ENCODE data around the gene MAFG. TPM values are rescaled to one million over a fixed set of nuclear protein-coding genes. Genes with fewer than 3 reads are reported as not detected.
"Not testable (repeated sequence)": the region's sequence is repeated elsewhere in the genome, so short reads cannot be mapped to it uniquely, and the experiment has no call there.

The MAFG gene
- total RNA-seq, 2 experiments from 2014 or later = 15.3 to 18.3 TPM

DNA sequence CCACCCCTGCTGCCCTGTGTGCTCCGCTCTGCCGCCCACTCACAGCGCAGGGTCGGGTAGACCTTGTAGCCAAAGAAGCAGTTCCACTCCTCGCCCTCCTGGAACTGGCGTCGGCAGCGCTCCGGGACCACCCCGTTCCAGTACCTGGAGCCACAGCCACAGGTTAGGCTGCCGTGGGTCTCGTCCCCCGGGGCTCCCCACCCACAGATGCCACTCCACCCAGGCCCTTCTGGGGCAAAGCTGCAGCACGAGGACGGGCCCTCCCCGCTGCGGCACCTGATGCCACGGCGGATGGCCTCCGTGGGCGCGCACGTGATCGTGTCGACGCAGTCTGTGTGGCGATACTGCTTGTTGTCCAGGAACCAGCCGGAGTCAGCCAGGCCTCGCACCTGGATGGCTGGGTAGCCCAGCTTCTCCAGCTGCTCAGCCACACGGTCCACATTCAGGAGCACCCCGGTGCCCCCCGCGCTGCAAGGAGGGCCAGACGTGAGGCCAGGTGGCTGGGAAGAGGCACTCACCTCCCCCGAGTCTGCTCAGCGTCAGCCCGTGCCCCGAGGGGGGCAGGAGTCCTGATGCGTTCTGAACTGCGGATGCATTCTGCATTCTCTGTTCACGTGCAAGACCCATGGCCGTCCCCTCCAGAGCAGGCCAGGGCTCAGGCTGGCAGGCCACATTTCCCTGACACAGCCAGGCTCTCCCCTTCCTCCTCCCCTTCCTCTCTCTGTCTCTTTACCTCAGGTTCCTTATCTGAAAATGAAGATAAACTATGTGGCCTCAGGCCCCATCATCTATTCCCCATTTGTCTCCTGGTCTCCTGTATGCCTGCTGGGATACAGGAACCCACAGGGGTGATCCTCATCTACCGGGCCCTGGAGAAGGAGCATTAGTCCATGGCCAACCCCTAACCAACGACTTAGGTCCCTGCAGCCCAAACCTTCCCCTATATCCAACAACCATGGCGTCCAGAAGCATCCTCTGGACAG lies 29.4 kb upstream of the MAFG start:
- DNase-seq (no peak), ATAC-seq (no peak)
- no peaks in the 10 kb centered on the region for H3K9me3 Mint-ChIP-seq (ENCODE audit: low read depth)
- intact Hi-C loops (cut with DNase I, micrococcal nuclease) = no loop called here
- POLR2A ChIA-PET = no interaction called here
- H3K27me3 Mint-ChIP-seq = peaks cover 7% of the 10 kb centered on the region
- H3K27ac Mint-ChIP-seq = no peak overlapping the region
- no peak overlapping the region for H3K4me3 Mint-ChIP-seq
- CTCF ChIA-PET = no interaction called here
- no peaks in the 10 kb centered on the region for H3K36me3 Mint-ChIP-seq (ENCODE audit: low read depth)
- no peaks in the 10 kb centered on the region for H3K4me1 Mint-ChIP-seq

- POLR2A ChIA-PET = no interaction called here
Observed at GRCh38 chr17:81955756-81956544, 28.4 kb upstream of the MAFG start.

DNA sequence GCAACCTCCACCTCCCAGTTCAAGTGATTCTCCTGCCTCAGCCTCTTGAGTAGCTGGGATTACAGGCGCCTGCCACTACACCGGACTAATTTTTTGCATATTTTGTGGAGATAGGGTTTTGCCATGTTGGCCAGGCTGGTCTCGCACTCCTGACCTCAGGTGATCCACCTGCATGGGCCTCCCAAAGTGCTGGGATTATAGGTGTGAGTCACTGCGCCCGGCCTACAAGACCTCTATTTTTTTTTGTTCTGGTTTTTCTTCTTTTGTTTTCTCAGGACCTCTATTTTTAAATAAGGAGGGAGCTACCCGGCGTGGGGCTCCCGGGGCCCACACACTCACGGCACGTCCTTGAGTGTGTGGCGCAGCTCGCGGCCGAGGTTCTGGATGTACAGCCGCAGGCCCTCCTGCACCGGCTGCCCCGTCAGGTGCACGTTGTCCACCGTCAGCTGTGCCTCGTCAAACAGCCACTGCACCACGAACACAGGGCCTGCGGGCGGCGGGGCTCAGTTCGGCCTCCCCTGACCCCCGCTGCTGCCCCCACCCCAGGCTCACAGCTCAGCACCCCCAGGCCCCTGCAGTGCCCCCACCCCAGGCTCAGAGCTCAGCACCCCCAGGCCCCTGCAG lies 27.6 kb upstream of the MAFG start:
- Mint-ChIP-seq H3K27ac (no peak overlapping the region), H3K27me3 (peaks cover 10% of the 10 kb centered on the region), H3K4me1 (peaks cover 2% of the 10 kb centered on the region), H3K9me3 (ENCODE audit: low read depth) (no peaks in the 10 kb centered on the region), H3K4me3 (no peak overlapping the region), H3K36me3 (ENCODE audit: low read depth) (no peaks in the 10 kb centered on the region)
- ChIA-PET CTCF (interaction anchor here (0.5 to 1.3 kb wide), 3 partner anchors 12 to 50 kb away, joined by 3 to 5 read pairs (median 3); partner anchors contain the start of gene MAFG), POLR2A (no interaction called here)
- intact Hi-C loops (cut with DNase I, micrococcal nuclease) = no loop called here
- ATAC-seq = no peak
- no peak for DNase-seq

More at GRCh38 chr17:81955756-81956544, 28.4 kb upstream of the MAFG start:
- Mint-ChIP-seq H3K27me3 (peaks cover 7% of the 10 kb centered on the region), H3K9me3 (ENCODE audit: low read depth) (no peaks in the 10 kb centered on the region), H3K27ac (no peak overlapping the region), H3K4me3 (no peak overlapping the region), H3K36me3 (ENCODE audit: low read depth) (no peaks in the 10 kb centered on the region), H3K4me1 (no peaks in the 10 kb centered on the region)
- intact Hi-C loops (cut with DNase I, micrococcal nuclease) = no loop called here
- CTCF ChIA-PET = interaction anchor here (0.5 to 1.3 kb wide), 2 partner anchors 28 to 50 kb away, joined by 3 read pairs; partner anchors contain the start of gene MAFG
- no peak for DNase-seq
- no peak for ATAC-seq

DNA sequence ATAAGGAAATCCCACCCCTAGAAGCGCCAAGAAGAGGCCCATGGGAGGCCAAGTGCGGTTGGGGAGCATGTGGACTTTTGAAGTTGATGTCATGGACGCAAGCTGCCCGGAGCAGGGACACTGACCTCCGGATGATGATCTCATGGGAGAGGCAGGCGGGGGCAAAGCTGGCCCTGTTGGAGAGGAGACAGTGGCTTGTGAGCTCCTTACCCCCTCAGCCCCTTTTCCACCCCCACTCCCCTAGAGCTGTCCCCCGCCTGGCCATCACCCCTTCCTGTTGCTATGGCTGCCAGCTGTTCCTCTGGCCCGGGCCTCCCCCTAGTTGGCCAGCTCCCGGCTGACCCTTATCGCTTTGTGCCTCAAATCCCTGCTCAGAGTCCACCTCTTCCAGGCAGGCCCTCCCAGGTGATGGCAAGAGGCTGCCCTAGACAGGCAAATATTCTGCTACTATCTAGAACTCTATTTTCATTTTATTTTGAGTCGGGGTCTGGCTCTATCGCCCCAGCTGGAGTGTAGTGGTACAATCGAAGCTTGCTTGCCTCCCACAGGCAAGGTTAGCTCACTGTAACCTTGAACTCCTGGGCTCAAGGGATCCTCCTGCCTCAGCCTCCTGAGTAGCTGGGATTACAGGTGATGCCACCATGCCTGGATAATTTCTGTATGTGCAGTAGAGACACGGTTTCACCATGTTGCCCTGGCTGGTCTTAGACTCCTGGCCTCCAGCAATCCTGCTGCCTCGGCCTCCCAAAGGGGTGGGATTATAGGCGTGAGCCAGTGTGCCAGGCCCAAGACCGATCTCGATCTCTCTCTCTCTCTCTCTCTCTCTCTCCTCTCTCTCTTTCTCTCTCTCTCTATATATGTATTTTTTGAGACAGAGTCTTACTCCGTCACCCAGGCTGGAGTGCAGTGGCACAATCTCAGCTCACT lies 26.9 kb upstream of the MAFG start:
- Mint-ChIP-seq H3K4me3 (no peak overlapping the region), H3K27ac (no peak overlapping the region), H3K27me3 (peaks cover 10% of the 10 kb centered on the region), H3K36me3 (ENCODE audit: low read depth) (no peaks in the 10 kb centered on the region), H3K4me1 (peaks cover 2% of the 10 kb centered on the region), H3K9me3 (ENCODE audit: low read depth) (no peaks in the 10 kb centered on the region)
- intact Hi-C loops (cut with DNase I, micrococcal nuclease) = no loop called here
- ATAC-seq (no peak), DNase-seq (no peak)
- ChIA-PET CTCF (interaction anchor here (0.6 to 1.3 kb wide), 3 partner anchors 13 to 37 kb away, joined by 3 to 5 read pairs (median 4); partner anchors contain the start of gene MAFG), POLR2A (no interaction called here)

GRCh38 chr17:81953443-81953842 lies 25.9 kb upstream of the MAFG start:
- ATAC-seq = peak; percentile 53
- H3K4me1 Mint-ChIP-seq; H3K36me3 Mint-ChIP-seq (ENCODE audit: low read depth); H3K9me3 Mint-ChIP-seq (ENCODE audit: low read depth); H3K4me3 Mint-ChIP-seq; H3K27ac Mint-ChIP-seq; DNase-seq; POLR2A ChIA-PET; H3K27me3 Mint-ChIP-seq: not testable (repeated sequence)
- CTCF ChIA-PET = interaction anchor here (0.6 to 0.7 kb wide), 2 partner anchors 36 to 66 kb away, joined by 3 to 4 read pairs; no protein-coding TSS in a partner anchor
- intact Hi-C loops (cut with DNase I, micrococcal nuclease) = loop anchor here in 1 of 2 experiments (1.0 kb wide), 1 partner anchor 220 kb away; no protein-coding TSS in a partner anchor

DNA sequence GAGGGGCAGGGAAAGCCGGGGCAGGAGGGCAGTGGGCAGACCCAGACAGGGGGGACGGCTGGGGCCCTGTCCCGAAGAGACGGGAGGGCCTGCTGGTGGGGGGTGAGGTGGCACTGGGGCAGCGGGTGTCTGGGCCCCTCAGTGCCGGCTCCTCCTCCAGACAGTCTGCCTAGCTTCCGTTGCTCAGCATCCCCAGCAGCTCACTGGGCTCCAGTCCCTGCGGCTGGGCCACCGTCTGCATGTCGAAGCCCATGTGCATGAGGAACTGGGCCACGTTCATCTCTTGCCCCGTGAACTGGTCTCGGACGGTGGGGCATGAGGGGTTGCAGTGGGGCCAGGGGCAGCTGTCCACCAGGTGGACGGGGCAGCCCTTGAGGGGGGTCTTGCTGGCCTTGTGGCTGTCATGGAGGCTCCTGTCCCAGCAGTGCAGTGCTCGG lies 25.3 kb upstream of the MAFG start:
- peaks cover 2% of the 10 kb centered on the region for H3K4me1 Mint-ChIP-seq
- no peaks in the 10 kb centered on the region for H3K36me3 Mint-ChIP-seq (ENCODE audit: low read depth)
- CTCF ChIA-PET = interaction anchor here (0.7 kb wide), 1 partner anchor 67 kb away, joined by 3 read pairs; no protein-coding TSS in a partner anchor
- intact Hi-C loops (cut with DNase I, micrococcal nuclease) = loop anchor here in 1 of 2 experiments (1.0 kb wide), 1 partner anchor 220 kb away; no protein-coding TSS in a partner anchor
- POLR2A ChIA-PET = interaction anchor here (0.6 kb wide), 1 partner anchor 11 kb away, joined by 4 read pairs; no protein-coding TSS in a partner anchor
- H3K27me3 Mint-ChIP-seq = peaks cover 2% of the 10 kb centered on the region
- no peak for DNase-seq
- no peak overlapping the region for H3K4me3 Mint-ChIP-seq
- H3K9me3 Mint-ChIP-seq (ENCODE audit: low read depth) = no peaks in the 10 kb centered on the region
- no peak overlapping the region for H3K27ac Mint-ChIP-seq
- ATAC-seq = no peak

DNA sequence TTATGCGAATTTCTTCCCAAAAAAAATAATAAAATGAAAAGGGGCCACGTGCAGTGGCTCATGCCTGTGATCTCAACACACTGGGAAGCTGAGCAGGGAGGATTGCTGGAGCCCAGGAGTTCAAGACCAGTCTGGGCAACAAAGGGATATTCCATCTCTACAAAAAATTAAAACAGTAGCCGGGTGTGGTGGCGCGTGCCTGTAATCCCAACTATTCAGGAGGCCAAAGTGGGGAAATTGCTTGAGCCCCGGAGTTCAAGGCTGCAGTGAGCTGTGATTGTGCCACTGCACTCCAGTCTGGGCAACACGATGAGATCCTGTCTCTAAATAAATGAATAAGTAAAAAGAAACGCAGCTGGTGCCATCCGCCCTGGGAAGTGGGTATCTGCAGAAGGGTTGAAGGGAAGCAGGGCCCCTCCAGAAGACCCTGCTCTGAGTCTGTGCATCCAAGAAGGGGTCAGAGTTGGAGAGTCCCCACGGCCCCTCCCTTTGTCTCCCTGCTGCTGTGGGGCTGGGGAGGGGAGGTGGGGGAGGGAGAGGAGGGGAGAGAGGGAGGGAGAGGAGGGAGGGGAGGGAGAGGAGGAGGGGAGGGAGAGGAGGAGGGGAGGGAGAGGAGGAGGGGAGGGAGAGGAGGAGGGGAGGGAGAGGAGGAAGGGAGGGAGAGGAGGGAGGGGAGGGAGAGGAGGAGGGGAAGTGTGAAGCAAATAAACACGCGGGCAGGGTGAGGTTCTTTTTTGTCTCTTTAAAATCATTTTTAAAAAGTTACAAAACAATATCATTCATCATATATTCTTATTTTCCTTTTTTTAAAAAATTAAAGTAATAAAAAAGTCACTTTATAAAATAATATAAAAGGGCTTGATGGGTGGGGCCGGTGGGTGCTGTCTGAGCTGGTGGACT lies 24.5 kb upstream of the MAFG start:
- POLR2A ChIA-PET = interaction anchor here (0.5 kb wide), 1 partner anchor 80 kb away, joined by 4 read pairs; no protein-coding TSS in a partner anchor
- CTCF ChIA-PET = no interaction called here
- no peaks in the 10 kb centered on the region for H3K36me3 Mint-ChIP-seq (ENCODE audit: low read depth)
- no peak overlapping the region for H3K4me3 Mint-ChIP-seq
- peaks cover 2% of the 10 kb centered on the region for H3K4me1 Mint-ChIP-seq
- H3K9me3 Mint-ChIP-seq (ENCODE audit: low read depth) = no peaks in the 10 kb centered on the region
- H3K27me3 Mint-ChIP-seq = peaks cover 2% of the 10 kb centered on the region
- DNase-seq (no peak), ATAC-seq (no peak)
- H3K27ac Mint-ChIP-seq = no peak overlapping the region
- intact Hi-C loops (cut with DNase I, micrococcal nuclease) = no loop called here

DNA sequence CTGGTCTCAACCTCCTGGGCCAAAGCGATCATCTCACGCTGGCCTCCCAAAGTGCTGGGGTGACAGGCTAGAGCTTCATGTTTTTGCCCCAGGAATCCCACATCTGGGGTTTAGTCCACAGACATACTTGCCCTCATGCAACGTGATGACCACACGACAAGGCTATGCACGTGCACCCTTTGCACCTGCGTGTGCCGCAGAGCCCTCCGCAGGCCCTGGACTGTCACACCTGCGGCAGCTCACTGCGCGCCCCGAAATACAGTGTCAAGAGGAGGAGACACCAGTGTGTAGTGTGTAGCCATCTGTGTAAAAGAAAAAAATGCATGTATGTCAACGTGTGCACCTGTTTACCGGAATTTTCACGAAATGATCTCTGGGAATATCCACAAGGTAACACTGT lies 23.0 kb upstream of the MAFG start:
- Mint-ChIP-seq H3K27me3 (peaks cover 2% of the 10 kb centered on the region), H3K4me1 (peaks cover 2% of the 10 kb centered on the region), H3K9me3 (ENCODE audit: low read depth) (no peaks in the 10 kb centered on the region), H3K27ac (no peak overlapping the region), H3K36me3 (ENCODE audit: low read depth) (no peaks in the 10 kb centered on the region), H3K4me3 (no peak overlapping the region)
- POLR2A ChIA-PET = no interaction called here
- no peak for ATAC-seq
- intact Hi-C loops (cut with DNase I, micrococcal nuclease) = no loop called here
- DNase-seq = no peak
- CTCF ChIA-PET = interaction anchor here (0.9 kb wide), 1 partner anchor 9 kb away, joined by 4 read pairs; no protein-coding TSS in a partner anchor

GRCh38 chr17:81948635-81949378 lies 21.3 kb upstream of the MAFG start:
- POLR2A ChIA-PET = interaction anchor here (0.6 kb wide), 1 partner anchor 396 kb away, joined by 3 read pairs; the partner anchor contains the start of gene FAAP100
- no peak overlapping the region for H3K27ac Mint-ChIP-seq
- ATAC-seq (no peak), DNase-seq (no peak)
- H3K36me3 Mint-ChIP-seq (ENCODE audit: low read depth) = no peaks in the 10 kb centered on the region
- no peak overlapping the region for H3K4me3 Mint-ChIP-seq
- intact Hi-C loops (cut with DNase I, micrococcal nuclease) = no loop called here
- no peaks in the 10 kb centered on the region for H3K9me3 Mint-ChIP-seq (ENCODE audit: low read depth)
- peaks cover 2% of the 10 kb centered on the region for H3K4me1 Mint-ChIP-seq
- peaks cover 2% of the 10 kb centered on the region for H3K27me3 Mint-ChIP-seq
- CTCF ChIA-PET = no interaction called here

Measured in activated CD4-positive, alpha-beta T cell treated with anti-CD3 and anti-CD28 coated beads for 36 hours (primary cell).